Hair follicle dermal papilla cell (primary cell): Measurements from ENCODE around the gene MTSS2. TPM values are rescaled to one million over a fixed set of nuclear protein-coding genes. Genes with fewer than 3 reads are reported as not detected.

ENCODE experiments used
- total RNA-seq: library from RNA; depleted of rRNA; stranded (reverse); fragments of >200 nt; gene quantifications from 2 replicates; pipeline ENCODE4 v1.2.3, GENCODE V29; 2012

The MTSS2 gene, protein sequence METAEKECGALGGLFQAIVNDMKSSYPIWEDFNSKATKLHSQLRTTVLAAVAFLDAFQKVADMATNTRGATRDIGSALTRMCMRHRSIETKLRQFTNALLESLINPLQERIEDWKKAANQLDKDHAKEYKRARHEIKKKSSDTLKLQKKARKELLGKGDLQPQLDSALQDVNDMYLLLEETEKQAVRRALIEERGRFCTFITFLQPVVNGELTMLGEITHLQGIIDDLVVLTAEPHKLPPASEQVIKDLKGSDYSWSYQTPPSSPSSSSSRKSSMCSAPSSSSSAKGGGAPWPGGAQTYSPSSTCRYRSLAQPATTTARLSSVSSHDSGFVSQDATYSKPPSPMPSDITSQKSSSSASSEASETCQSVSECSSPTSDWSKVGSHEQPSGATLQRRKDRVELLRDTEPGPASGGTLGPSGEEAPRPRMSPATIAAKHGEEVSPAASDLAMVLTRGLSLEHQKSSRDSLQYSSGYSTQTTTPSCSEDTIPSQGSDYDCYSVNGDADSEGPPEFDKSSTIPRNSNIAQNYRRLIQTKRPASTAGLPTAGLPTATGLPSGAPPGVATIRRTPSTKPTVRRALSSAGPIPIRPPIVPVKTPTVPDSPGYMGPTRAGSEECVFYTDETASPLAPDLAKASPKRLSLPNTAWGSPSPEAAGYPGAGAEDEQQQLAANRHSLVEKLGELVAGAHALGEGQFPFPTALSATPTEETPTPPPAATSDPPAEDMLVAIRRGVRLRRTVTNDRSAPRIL
- 278 and 291 TPM in 2 replicates for total RNA-seq

DNA sequence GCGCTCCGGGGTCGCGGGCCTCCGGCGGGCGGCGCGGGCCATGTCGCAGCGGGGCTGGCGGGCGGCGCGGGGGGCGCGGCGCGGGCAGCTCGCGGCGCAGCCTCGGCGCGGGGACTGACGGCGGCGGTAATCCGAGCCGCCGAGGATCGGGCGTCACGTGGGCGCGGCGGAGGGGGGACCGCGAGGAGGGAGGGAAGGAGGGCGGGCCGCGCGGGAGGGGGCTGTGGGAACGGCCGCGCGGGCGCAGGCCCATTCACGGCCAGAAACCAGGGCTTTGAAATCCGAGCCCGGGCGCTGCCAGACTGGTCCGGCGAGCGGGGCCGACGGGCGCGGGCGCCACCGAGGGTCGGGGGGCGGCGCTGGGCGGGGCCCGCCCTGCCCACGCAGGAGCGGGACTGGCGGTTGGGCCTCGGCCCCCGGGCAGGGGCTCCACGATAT, at the start of gene MTSS2:
Gene MTSS2, minus strand, starts transcription at position 116 of the 438 bp plus-strand sequence. CDS start 262 bp downstream, outside the sequence.

DNA sequence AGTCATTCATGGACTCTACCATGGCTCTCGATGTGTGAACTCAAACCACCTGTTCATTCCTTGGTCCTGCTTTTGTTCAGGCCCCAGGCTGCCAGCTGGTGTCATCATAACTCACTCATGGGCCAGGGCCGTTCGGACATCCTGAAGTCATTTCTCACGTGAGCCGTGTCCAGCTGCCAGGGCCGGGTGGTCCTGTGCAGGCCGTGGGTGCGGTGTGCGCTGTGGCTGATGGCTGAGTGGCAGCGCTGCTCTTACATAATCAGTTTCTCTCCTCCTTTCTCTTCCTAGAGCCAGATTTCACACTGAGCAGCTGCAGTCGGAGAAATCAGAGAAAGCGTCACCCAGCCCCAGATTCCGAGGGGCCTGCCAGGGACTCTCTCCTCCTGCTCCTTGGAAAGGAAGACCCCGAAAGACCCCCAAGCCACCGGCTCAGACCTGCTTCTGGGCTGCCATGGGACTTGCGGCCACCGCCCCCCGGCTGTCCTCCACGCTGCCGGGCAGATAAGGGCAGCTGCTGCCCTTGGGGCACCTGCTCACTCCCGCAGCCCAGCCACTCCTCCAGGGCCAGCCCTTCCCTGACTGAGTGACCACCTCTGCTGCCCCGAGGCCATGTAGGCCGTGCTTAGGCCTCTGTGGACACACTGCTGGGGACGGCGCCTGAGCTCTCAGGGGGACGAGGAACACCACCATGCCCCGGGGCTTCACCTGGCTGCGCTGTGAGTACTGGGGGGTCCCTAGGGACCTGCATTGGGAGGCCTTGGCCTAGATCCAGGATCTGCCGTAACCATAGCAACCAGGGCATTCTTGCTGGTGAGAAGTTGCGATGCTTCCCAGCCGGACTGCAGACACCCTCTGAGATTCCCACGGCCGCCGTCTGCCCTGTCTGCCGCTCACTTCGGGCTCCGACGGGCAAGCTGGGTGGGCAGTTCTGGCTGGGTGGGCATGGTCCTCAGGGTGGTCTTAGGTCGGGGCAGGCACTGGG, 39.3 kb downstream of the MTSS2 start, which contains the start of gene IL34:
Gene IL34, plus strand, starts transcription at position 300 of the 982 bp plus-strand sequence. Its CDS starts 389 bp downstream, at position 689.

Other genes starting within 250 kb of the MTSS2 start
- gene ST3GAL2, start 247.0 kb downstream of the MTSS2 start, total RNA-seq, result 38.4 and 49.2 TPM in 2 replicates
- 9.7 and 10.3 TPM in 2 replicates for gene FCSK, start 231.5 kb downstream of the MTSS2 start, total RNA-seq
- gene COG4, start 162.5 kb downstream of the MTSS2 start, total RNA-seq, result 64.4 and 97.0 TPM in 2 replicates
- 112 and 124 TPM in 2 replicates for gene SF3B3, start 162.2 kb downstream of the MTSS2 start, total RNA-seq
- 1.5 and 2.8 TPM in 2 replicates for gene IL34, start 39.5 kb downstream of the MTSS2 start, total RNA-seq
- gene VAC14, start 115.1 kb upstream of the MTSS2 start, total RNA-seq, result 43.5 and 45.2 TPM in 2 replicates